Subcutaneous adipose tissue (tissue), 4 donors: ENCODE data around the gene CHRNA7. TPM values are rescaled to one million over a fixed set of nuclear protein-coding genes. Genes with fewer than 3 reads are reported as not detected.

Experiments used
- CTCF ChIP-seq: fragments of 450-650 bp; IDR thresholded peaks from one replicate; pipeline ENCODE4 v1.5.1; 2016; ENCODE audit warnings: low read depth, mild to moderate bottlenecking, control low read depth, antibody characterized with exemption, moderate library complexity
- small RNA-seq: library from RNA; depleted of rRNA; stranded (forward); fragments of <200 nt; gene quantifications from one replicate; pipeline ENCODE3, GENCODE V24; 2016
- total RNA-seq, 4 donors: library from RNA; depleted of rRNA; stranded (reverse); fragments of >200 nt; gene quantifications; one replicate each; pipeline ENCODE4 v1.1.0, GENCODE V29; 2016

The CHRNA7 gene
- total RNA-seq, 4 donors from 2014 or later: 0.16 to 2.2 (median 0.79) TPM

DNA sequence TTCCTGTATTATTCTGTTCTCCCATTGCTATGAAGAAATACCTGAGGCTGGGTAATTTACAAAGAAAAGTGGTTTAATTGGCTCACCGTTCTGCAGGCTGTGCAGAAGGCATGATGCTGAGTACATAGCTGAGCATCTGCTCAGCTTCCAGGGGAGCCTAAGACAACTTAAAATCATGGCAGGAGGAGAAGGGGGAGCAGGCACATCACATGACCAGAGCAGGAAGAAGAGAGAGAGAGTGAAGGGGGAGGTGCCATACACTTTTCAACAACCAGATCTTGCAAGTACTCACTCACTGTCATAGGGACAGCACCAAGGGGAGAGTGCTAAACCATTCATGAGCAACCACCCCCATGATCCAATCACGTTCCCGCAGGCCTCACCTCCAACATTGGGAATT is 188.4 kb downstream of the CHRNA7 start:
- TF ChIP-seq CTCF: no peak

Small RNA genes lying within 50 kb of the gene (small RNA-seq; reads per million reads assigned to genes)
- 0.49 reads per million for gene RF00019

Other genes with a start within 250 kb of the CHRNA7 start
- 1 to 10 TPM; 1.4 to 6.4 (median 2.8) TPM for gene OTUD7A, start 159.8 kb upstream of the CHRNA7 start, total RNA-seq